ENCODE results near the gene LRMDA.

DNA sequence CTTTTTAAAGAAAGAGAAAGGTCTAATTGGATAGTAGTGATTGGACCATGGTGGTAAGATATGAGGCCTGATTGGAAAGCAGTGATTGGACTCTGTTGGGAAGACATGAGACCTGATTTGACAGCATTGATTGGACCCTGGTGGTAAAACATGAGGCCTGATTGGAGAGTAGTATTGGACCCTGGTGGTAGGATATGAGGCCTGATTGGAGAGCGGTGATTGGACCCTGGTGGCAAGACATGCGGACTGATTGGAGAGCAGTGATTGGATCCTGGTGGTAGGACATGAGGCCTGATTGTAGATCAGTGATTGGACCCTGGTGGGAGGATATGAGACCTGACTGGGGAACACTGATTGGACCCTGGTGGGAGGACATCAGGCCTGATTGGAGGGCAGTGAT is 444.3 kb downstream of the LRMDA start:
- TF ChIP-seq, protein P1, sequence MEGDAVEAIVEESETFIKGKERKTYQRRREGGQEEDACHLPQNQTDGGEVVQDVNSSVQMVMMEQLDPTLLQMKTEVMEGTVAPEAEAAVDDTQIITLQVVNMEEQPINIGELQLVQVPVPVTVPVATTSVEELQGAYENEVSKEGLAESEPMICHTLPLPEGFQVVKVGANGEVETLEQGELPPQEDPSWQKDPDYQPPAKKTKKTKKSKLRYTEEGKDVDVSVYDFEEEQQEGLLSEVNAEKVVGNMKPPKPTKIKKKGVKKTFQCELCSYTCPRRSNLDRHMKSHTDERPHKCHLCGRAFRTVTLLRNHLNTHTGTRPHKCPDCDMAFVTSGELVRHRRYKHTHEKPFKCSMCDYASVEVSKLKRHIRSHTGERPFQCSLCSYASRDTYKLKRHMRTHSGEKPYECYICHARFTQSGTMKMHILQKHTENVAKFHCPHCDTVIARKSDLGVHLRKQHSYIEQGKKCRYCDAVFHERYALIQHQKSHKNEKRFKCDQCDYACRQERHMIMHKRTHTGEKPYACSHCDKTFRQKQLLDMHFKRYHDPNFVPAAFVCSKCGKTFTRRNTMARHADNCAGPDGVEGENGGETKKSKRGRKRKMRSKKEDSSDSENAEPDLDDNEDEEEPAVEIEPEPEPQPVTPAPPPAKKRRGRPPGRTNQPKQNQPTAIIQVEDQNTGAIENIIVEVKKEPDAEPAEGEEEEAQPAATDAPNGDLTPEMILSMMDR (IDR thresholded peaks at IDR 0.05): no peak
- no peak for TF ChIP-seq POLR2A (IDR thresholded peaks at IDR 0.05)
- no peak for TF ChIP-seq POLR2AphosphoS5 (IDR thresholded peaks at IDR 0.05)
- TF ChIP-seq EP300 (IDR thresholded peaks at IDR 0.05): no peak
